HEK293 (cell line): ENCODE measurements around the gene ZNF688.

Experiments
- CTCF ChIA-PET: fragments of 350-600 bp; formaldehyde crosslinking; extraction: SDS; loops from one replicate; lab custom pipeline; 2021; ENCODE audit warnings: antibody characterized with exemption; lab: Yijun Ruan, JAX
- POLR2A ChIA-PET: fragments of 300-600 bp; formaldehyde crosslinking; extraction: SDS; loops from one replicate; lab custom pipeline; 2020; ENCODE audit warnings: antibody characterized with exemption, inconsistent platforms; lab: Yijun Ruan, JAX
- H3K27ac ChIP-seq: fragments of 200-500 bp; sonication (Bioruptor generic); 2 replicates; pipeline ENCODE4 v1.5.1; 2014; ENCODE audit warnings: low read depth, low read length, control low read depth, inconsistent platforms; ENCODE audit errors: extremely low read depth
- H3K36me3 ChIP-seq, 2 experiments: fragments of 200-500 bp in 1 of 2; sonication (Bioruptor generic) in 1 of 2; 1 replicate in 1 of 2; 2 replicates in 1 of 2; pipeline ENCODE4 v1.5.1; 2014 to 2017; ENCODE audit warnings: inconsistent platforms in 2 of 2, low read length in 2 of 2; ENCODE audit not compliant: control insufficient read depth in 2 of 2, insufficient read depth in 1 of 2
- H3K4me1 ChIP-seq: fragments of 200-500 bp; sonication (Bioruptor generic); 2 replicates; pipeline ENCODE4 v1.5.1; 2014; ENCODE audit warnings: mild to moderate bottlenecking, low read length, inconsistent platforms; ENCODE audit not compliant: control insufficient read depth, insufficient read depth
- H3K4me3 ChIP-seq: 2 replicates; pipeline ENCODE4 v1.5.1; 2011; ENCODE audit warnings: low read depth, mild to moderate bottlenecking, control low read depth, low read length, moderate library complexity
- H3K9me3 ChIP-seq: fragments of 200-500 bp; sonication (Bioruptor generic); 2 replicates; pipeline ENCODE4 v1.5.1; 2014; ENCODE audit warnings: low read depth, low read length, inconsistent platforms; ENCODE audit not compliant: control insufficient read depth, insufficient read depth
- EGR2 ChIP-seq: fragments of 450-650 bp; formaldehyde crosslinking; IDR thresholded peaks from 2 replicates; pipeline ENCODE4 v1.5.1; 2016; ENCODE audit warnings: low read depth, missing biosample characterization, missing genetic modification characterization
- PRDM1 ChIP-seq: fragments of 450-650 bp; formaldehyde crosslinking; IDR thresholded peaks from 2 replicates; pipeline ENCODE4; 2016; ENCODE audit warnings: missing biosample characterization, missing genetic modification characterization
- PRDM10 ChIP-seq: fragments of 450-650 bp; formaldehyde crosslinking; IDR thresholded peaks from 2 replicates; pipeline ENCODE4 v1.5.1; 2016; ENCODE audit warnings: missing biosample characterization, missing genetic modification characterization
- PRDM4 ChIP-seq: fragments of 450-650 bp; formaldehyde crosslinking; IDR thresholded peaks from 2 replicates; pipeline ENCODE4 v1.5.1; 2017; ENCODE audit warnings: missing biosample characterization, missing genetic modification characterization
- ZBTB10 ChIP-seq: fragments of 450-650 bp; formaldehyde crosslinking; IDR thresholded peaks from 2 replicates; pipeline ENCODE4 v1.5.1; 2016; ENCODE audit warnings: missing biosample characterization, missing genetic modification characterization
- ZBTB17 ChIP-seq: fragments of 450-650 bp; formaldehyde crosslinking; IDR thresholded peaks from 2 replicates; pipeline ENCODE4 v1.5.1; 2016; ENCODE audit warnings: missing biosample characterization, missing genetic modification characterization
- ZBTB6 ChIP-seq: fragments of 450-650 bp; formaldehyde crosslinking; IDR thresholded peaks from 2 replicates; pipeline ENCODE4 v1.5.1; 2017; ENCODE audit warnings: missing biosample characterization, missing genetic modification characterization
- ZFHX2 ChIP-seq: fragments of 450-650 bp; formaldehyde crosslinking; conservative IDR thresholded peaks from 2 replicates; pipeline ENCODE4 v1.5.1; 2016; ENCODE audit warnings: missing biosample characterization, missing genetic modification characterization
- ZFP3 ChIP-seq: fragments of 450-650 bp; formaldehyde crosslinking; IDR thresholded peaks from 2 replicates; pipeline ENCODE4 v1.5.1; 2016; ENCODE audit warnings: low read depth, missing biosample characterization, missing genetic modification characterization
- ZFP69B ChIP-seq: fragments of 450-650 bp; formaldehyde crosslinking; IDR thresholded peaks from 2 replicates; pipeline ENCODE4 v1.5.1; 2016; ENCODE audit warnings: missing biosample characterization, missing genetic modification characterization
- ZNF202 ChIP-seq: fragments of 450-650 bp; formaldehyde crosslinking; IDR thresholded peaks from 2 replicates; pipeline ENCODE4 v1.5.1; 2016; ENCODE audit warnings: missing biosample characterization, missing genetic modification characterization, borderline replicate concordance
- ZNF311 ChIP-seq: fragments of 450-650 bp; formaldehyde crosslinking; IDR thresholded peaks from 2 replicates; pipeline ENCODE4 v1.5.1; 2017; ENCODE audit warnings: missing biosample characterization, missing genetic modification characterization, borderline replicate concordance
- ZNF366 ChIP-seq: fragments of 450-650 bp; formaldehyde crosslinking; conservative IDR thresholded peaks from 2 replicates; pipeline ENCODE4 v1.5.1; 2016; ENCODE audit warnings: missing biosample characterization, missing genetic modification characterization
- ZNF677 ChIP-seq: fragments of 450-650 bp; IDR thresholded peaks from 2 replicates; pipeline ENCODE4 v1.5.0; 2018; ENCODE audit warnings: missing biosample characterization, mild to moderate bottlenecking, missing genetic modification characterization, moderate library complexity
- ZSCAN30 ChIP-seq: fragments of 450-650 bp; IDR thresholded peaks from 2 replicates; pipeline ENCODE4 v1.5.1; 2018; ENCODE audit warnings: missing biosample characterization, mild to moderate bottlenecking, missing genetic modification characterization, moderate library complexity

The ZNF688 gene

DNA sequence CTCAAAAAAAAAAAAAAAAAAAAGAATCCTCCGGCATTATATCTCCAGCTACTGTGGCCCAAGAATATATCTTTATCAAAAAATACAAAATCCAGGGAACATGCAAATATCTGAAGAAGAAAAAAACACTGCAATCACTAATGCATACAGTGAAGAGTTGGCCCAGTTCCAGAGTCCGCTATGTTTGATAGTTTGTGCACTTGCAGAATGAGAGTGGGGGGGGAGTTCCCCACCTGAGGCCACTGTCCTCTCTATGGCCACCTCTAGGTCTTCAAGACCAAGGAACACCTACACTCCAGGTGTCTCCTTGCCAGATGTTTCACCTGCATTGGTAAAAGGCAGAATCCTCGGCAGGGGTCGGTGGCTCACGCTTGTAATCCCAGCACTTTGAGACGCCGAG, 9.9 kb upstream of the ZNF688 start:
- Histone ChIP-seq H3K36me3 (peaks cover 4 to 32% of the 10 kb centered on the region in 2 experiments; a peak in 2 of 3 replicates), H3K9me3 (no peaks in the 10 kb centered on the region), H3K4me3 (no peak overlapping the region), H3K27ac (no peak overlapping the region), H3K4me1 (no peaks in the 10 kb centered on the region)
- CTCF ChIA-PET: no interaction called here
- TF ChIP-seq ZNF677 (no peak), ZSCAN30 (tag by site-specific recombination) (0 out of 2 replicates have a peak, but pooled peaks have one; percentile 55), PRDM4 (no peak), ZNF311 (tag by site-specific recombination) (no peak), ZFP69B (tag by site-specific recombination) (no peak)
- POLR2A ChIA-PET: interaction anchor here (0.6 kb wide), 3 partner anchors 52 to 197 kb away, joined by 3 to 7 read pairs (median 4); no protein-coding TSS in a partner anchor

GRCh38 chr16:30574678-30575077, 3.2 kb upstream of the ZNF688 start:
- TF ChIP-seq ZNF202 (tag by site-specific recombination) (no peak), ZBTB6 (tag by site-specific recombination) (no peak), ZFHX2 (tag by site-specific recombination) (peak; percentile 84), ZBTB10 (tag by site-specific recombination) (no peak), ZFP3 (tag by site-specific recombination) (peak; percentile 85), ZBTB17 (tag by site-specific recombination) (peak; percentile 77), ZNF366 (tag by site-specific recombination) (peak; percentile 76), PRDM1 (tag by site-specific recombination) (0 out of 2 replicates have a peak, but pooled peaks have one; percentile 17), PRDM10 (peak; percentile 50; the same call in 1 of the 2 replicates), EGR2 (tag by site-specific recombination) (peak; percentile 87)
- H3K4me3 ChIP-seq: no peak overlapping the region
- H3K9me3 ChIP-seq: no peaks in the 10 kb centered on the region
- CTCF ChIA-PET: interaction anchor here (0.7 to 1.1 kb wide), 3 partner anchors 40 to 145 kb away, joined by 3 read pairs; partner anchors contain the start of gene DCTPP1
- H3K27ac ChIP-seq: no peak overlapping the region
- POLR2A ChIA-PET: interaction anchor here (0.6 kb wide), 1 partner anchor 469 kb away, joined by 3 read pairs; no protein-coding TSS in a partner anchor
- H3K36me3 ChIP-seq: peaks cover 4 to 11% of the 10 kb centered on the region in 2 experiments; a peak in 2 of 3 replicates
- peaks cover 5% of the 10 kb centered on the region; the same call in 1 of the 2 replicates for H3K4me1 ChIP-seq
